H1 (cell line): Measurements from ENCODE around the gene KHSRP. TPM values are rescaled to one million over a fixed set of nuclear protein-coding genes. Genes with fewer than 3 reads are reported as not detected.

ENCODE experiments used
- microRNA-seq, 2 experiments: library from miRNA; unstranded; fragments of <30 nt; microRNA quantifications; one replicate each; pipeline versions ENCODE4 to v1.2.0, GENCODE V29; 2016 to 2020; ENCODE audit warnings: borderline microRNAs expressed in 2 of 2, borderline number of aligned reads in 2 of 2, borderline replicate concordance in 1 of 2
- polyA plus RNA-seq, 7 experiments: library from polyadenylated mRNA; depleted of rRNA in 3 of 7; stranded (reverse) in 5 of 7; unstranded in 2 of 7; fragments of >200 nt in 5 of 7; fragments of 200-250 nt in 2 of 7; gene quantifications; 1 replicate in 5 of 7; 2 replicates in 1 of 7; 4 replicates in 1 of 7; pipeline versions ENCODE4 v1.2.1 to v1.2.3, GENCODE V29; 2011 to 2013; ENCODE audit warnings: missing spikeins in 2 of 7, mixed read lengths in 2 of 7
- small RNA-seq: library from polyadenylated mRNA; stranded (forward); fragments of <200 nt; extraction: miRNeasy Mini kit (QIAGEN cat#:217004); gene quantifications from one replicate; pipeline ENCODE3, GENCODE V24; 2013; ENCODE audit not compliant: insufficient read depth
- total RNA-seq: library from RNA; stranded (reverse); fragmentation: NEBNext Ultra II Directional; extraction: Animal tissue kit (Norgen Biotek cat#: 25700); gene quantifications from 2 replicates; pipeline ENCODE4 v1.2.1, GENCODE V29; 2021

The KHSRP gene
- total and polyA plus RNA-seq, 2 of the 8 experiments (the other 6 are each of a cell fraction or from before 2014, with no cell fraction given), result 143 to 573 TPM

Small RNA genes lying within 50 kb of the gene (microRNA-seq; reads per million reads assigned to microRNA genes)
- 3.7 to 15.8 reads per million in 2 experiments for gene MIR3940
- gene MIR6790, result 0 reads per million in 2 experiments
- 0.41 to 0.69 reads per million in 2 experiments for gene MIR6885

Small RNA genes lying within 50 kb of the gene (small RNA-seq; reads per million reads assigned to genes)
- gene MIR6790 (not detected), gene MIR6885 (not detected)

Other genes with a start within 250 kb of the KHSRP start
- gene MLLT1, start 144.8 kb downstream of the KHSRP start, total RNA-seq, result 42.4 and 45.1 TPM in 2 replicates
- 18.8 and 27.7 TPM in 2 replicates for gene MLLT1, start 144.8 kb downstream of the KHSRP start, polyA plus RNA-seq (2011; rRNA removed)
- gene ACER1, start 91.2 kb downstream of the KHSRP start, total RNA-seq, result not detected in 2 replicates
- 0.05 TPM in 1 of 2 replicates, not detected in the other for gene ACER1, start 91.2 kb downstream of the KHSRP start, polyA plus RNA-seq (2011; rRNA removed)
- gene CLPP, start 63.3 kb downstream of the KHSRP start, total RNA-seq, result 86.3 and 88.7 TPM in 2 replicates
- gene CLPP, start 63.3 kb downstream of the KHSRP start, polyA plus RNA-seq (2011; rRNA removed), result 280 and 387 TPM in 2 replicates
- gene ALKBH7, start 52.0 kb downstream of the KHSRP start, total RNA-seq, result 66.3 and 75.6 TPM in 2 replicates
- 100 and 145 TPM in 2 replicates for gene ALKBH7, start 52.0 kb downstream of the KHSRP start, polyA plus RNA-seq (2011; rRNA removed)
- gene PSPN, start 48.9 kb downstream of the KHSRP start, total RNA-seq, result 1.9 and 2.1 TPM in 2 replicates
- gene PSPN, start 48.9 kb downstream of the KHSRP start, polyA plus RNA-seq (2011; rRNA removed), result 1.0 and 1.4 TPM in 2 replicates
- 56.3 and 60.8 TPM in 2 replicates for gene GTF2F1, start 31.6 kb downstream of the KHSRP start, total RNA-seq
- gene GTF2F1, start 31.6 kb downstream of the KHSRP start, polyA plus RNA-seq (2011; rRNA removed), result 29.3 and 38.5 TPM in 2 replicates
- gene SLC25A41, start 9.0 kb upstream of the KHSRP start, total RNA-seq, result 0.77 TPM in 1 of 2 replicates, not detected in the other
- 0.50 and 0.72 TPM in 2 replicates for gene SLC25A41, start 9.0 kb upstream of the KHSRP start, polyA plus RNA-seq (2011; rRNA removed)
- 48.1 and 54.0 TPM in 2 replicates for gene SLC25A23, start 35.0 kb upstream of the KHSRP start, total RNA-seq
- gene SLC25A23, start 35.0 kb upstream of the KHSRP start, polyA plus RNA-seq (2011; rRNA removed), result 18.0 and 31.5 TPM in 2 replicates
- gene CRB3, start 39.5 kb upstream of the KHSRP start, total RNA-seq, result 21.1 and 24.6 TPM in 2 replicates
- gene CRB3, start 39.5 kb upstream of the KHSRP start, polyA plus RNA-seq (2011; rRNA removed), result 24.6 and 33.7 TPM in 2 replicates
- gene DENND1C, start 57.0 kb upstream of the KHSRP start, total RNA-seq, result 3.7 and 4.0 TPM in 2 replicates
- 3.6 and 3.9 TPM in 2 replicates for gene DENND1C, start 57.0 kb upstream of the KHSRP start, polyA plus RNA-seq (2011; rRNA removed)
- gene TUBB4A, start 77.5 kb upstream of the KHSRP start, total RNA-seq, result 21.2 and 30.4 TPM in 2 replicates
- 16.8 and 29.9 TPM in 2 replicates for gene TUBB4A, start 77.5 kb upstream of the KHSRP start, polyA plus RNA-seq (2011; rRNA removed)
- 1.7 and 1.8 TPM in 2 replicates for gene TNFSF9, start 106.2 kb upstream of the KHSRP start, total RNA-seq
- gene TNFSF9, start 106.2 kb upstream of the KHSRP start, polyA plus RNA-seq (2011; rRNA removed), result 4.4 TPM in 2 replicates
- 0.84 and 1.3 TPM in 2 replicates for gene CD70, start 166.3 kb upstream of the KHSRP start, total RNA-seq
- gene CD70, start 166.3 kb upstream of the KHSRP start, polyA plus RNA-seq (2011; rRNA removed), result 12.0 and 13.0 TPM in 2 replicates
- not detected in 2 replicates for gene TNFSF14, start 245.3 kb upstream of the KHSRP start, total RNA-seq
- gene TNFSF14, start 245.3 kb upstream of the KHSRP start, polyA plus RNA-seq (2011; rRNA removed), result 0.03 TPM in 1 of 2 replicates, not detected in the other